Superior temporal gyrus (tissue), 1 donor: Measurements from ENCODE around the gene ADORA1.

Experiments
- DNase-seq: peaks from one replicate; pipeline ENCODE4 v3.0.0-alpha.2; 2016; ENCODE audit errors: extremely low spot score

The ADORA1 gene

DNA sequence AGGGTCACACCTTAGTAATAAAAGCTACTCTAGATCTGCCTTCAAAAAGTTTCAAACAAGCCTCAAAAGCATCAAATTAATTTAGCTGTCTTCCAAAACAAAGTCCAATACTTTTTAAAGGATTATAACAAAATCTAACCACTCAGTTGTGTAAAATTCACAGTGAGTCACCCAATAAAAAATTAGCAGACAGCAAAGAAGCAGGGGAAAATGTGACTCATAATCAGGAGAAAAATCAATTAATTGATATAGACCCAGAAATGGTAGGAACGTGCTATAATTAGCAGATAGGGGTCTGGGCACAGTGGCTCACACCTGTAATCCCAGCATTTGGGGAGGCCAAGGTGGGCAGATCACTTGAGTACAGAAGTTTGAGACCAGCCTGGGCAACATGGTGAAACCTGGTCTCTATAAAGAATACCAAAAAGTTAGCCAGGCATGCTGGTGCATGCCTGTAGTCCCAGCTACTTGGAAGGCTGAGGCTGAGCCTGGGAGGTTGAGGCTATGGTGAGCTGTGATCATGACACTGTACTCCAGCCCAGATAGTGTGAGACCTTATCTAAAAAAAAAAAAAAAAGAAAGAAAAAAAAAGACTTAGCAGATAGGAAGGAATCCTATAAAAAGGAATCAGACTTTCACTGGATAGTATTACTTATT, 33.6 kb upstream of the ADORA1 start:
- DNase-seq: no peak

DNA sequence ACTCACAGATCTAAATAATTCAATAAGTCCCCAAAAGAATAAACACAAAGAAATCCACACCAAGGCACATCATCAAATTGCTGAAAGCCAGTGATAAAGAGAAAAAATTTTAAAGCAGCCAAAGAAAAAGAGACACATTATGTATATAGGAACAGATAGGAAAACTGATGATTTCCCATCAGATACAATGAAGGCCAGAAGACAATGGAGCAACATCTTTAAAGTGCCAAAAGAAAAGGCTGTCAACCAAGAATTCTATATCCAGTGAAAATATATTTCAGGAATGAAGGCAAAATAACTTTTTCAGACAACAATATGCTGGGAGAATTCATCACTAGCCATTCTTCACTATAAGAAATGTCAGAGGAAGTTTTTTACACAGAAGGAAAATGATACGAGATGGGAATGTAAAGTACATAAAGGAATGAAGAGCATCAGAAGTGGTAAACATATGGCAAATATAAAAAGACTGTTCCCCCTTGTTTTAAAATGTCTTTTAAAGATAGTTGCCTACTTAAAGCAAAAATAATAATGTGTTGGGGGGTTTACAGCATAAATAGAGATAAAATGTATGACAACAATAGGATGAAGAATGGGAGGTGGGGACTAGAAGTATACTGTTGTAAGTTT, 32.4 kb upstream of the ADORA1 start:
- DNase-seq: no peak

DNA sequence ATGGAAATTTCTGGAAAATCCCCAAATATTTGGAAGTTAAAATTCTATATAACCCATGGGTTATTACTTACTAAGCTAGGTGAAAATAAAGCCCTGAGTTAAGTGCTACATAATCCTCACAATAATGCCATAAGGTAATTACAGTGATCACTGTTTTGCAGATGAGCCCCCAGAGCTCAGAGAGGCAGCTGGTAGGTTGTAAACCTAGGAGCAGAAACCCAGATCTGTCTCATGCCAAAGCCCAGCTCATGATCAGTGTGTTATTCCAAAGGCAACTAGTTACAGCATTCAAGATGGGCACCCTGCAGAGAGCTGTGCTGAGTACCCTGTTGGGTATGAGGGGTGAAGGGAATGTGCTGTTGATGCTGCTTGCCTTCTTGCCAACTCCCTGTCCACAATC, 31.0 kb upstream of the ADORA1 start:
- DNase-seq: no peak

DNA sequence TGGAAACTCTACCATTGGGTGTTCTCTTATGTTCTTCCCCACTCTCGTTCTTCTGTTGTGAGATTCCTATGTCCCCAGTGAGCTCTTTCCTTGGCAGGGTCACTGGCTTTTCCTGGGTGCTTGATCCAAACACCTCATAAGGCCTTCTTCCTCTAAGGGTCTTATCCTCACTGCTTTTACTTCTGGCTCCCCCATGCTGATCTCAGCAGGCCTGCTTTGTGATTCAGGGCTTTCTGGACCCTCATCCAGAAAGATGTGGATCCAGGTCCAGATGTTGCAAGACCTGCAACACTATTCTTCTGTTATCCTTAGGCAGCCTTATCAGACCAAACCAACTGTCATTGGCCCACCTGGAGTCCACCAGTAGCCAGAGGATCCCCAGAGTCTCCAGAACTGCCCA, 30.5 kb upstream of the ADORA1 start:
- DNase-seq: no peak

DNA sequence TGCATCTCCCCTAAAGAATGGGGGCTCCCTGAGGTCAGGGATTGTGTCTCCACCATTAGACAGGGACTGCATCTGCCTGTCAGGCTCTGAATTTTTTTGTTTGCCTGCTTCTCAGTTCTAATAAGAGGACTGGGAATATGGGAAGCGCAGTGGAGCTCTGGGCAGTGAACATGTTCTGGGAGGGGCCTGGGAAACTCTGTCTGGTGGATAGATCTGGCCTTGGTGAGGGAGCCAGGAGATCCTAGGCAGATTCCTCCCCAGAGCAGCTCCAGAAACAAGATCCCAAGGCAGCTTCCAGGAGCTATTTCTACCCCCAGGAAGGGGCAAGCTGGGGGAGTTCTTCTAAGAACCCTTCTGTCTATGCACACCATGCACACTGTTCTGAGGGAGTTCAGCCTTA, 29.1 kb upstream of the ADORA1 start:
- no peak for DNase-seq

DNA sequence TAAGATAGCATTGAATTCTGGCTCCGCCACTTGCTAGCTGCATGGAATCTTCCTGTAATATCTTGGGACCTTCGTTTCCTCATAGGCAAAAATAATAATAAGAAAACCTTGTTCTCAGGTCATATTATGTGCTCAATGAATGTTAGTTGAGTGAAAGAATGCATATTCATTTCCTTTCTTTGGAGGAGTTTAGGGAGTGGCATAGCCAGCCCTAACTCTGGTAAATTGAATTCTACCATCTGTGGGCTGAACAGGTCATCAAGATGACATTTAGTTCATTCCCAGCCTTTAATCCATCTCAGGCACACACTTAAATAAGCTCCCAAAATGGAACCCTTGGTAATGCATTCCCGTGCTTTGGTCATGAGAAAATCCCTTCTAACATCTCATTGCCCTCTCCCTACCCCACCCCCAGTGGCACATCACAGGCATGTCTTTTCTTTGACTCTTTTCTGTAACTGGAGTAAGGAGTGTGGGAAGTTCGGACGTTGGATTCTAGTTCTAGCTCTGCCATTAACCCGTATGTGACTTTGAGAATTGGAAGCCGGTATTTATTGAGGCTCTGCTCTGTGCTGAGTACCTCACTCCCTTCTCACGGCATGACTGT, 28.5 kb upstream of the ADORA1 start:
- no peak for DNase-seq

DNA sequence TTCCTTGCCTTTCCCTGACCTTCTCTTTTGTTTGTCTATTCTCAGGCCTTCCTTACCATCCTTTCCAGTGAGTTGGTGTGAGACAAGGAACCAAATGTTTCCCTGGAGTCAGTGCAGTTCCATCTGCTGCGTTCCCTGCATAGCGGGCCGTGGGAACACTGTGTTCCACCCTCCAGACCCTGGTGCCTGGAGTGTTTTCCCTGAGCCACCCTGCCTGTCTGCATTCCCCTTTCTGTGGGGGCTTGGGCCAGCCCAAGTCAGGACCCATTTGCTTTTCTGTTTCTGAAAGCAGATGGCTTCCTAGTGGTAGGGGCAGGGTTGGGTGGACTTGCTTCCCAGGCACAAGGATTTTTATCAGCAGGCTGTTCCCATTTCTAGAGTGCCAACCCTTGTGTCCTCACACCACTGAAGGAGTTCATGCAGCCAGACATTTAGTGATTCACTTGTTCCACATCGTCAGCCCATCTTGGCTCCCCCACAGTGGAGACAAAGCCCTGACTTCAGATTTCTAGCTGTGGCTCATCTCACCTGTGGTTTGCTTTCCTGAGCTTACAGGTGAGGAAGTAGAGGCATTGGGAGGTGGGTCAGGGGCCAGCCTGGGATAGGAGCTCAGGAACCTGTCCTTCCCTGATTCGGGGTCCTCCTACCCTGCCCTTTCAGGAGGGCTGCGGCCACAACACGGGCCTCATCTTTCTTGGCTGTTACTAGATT, 27.6 kb upstream of the ADORA1 start:
- no peak for DNase-seq

DNA sequence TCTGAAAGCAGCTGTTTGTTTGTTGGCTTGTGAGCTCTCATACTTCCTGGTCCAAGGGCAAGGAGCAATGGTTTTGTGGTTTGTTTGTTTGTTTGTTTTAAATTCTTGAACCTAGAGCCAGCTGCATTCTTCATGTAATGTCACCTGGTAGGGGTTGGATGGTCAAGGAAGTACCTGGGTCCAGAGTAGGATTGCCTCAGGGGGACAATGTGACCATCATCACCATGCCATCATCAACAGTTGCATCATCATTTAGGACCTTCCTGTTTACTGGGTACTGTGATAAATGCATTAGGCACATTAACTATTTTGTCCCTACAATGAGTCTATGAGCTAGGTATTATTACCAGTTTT, 27.0 kb upstream of the ADORA1 start:
- no peak for DNase-seq

DNA sequence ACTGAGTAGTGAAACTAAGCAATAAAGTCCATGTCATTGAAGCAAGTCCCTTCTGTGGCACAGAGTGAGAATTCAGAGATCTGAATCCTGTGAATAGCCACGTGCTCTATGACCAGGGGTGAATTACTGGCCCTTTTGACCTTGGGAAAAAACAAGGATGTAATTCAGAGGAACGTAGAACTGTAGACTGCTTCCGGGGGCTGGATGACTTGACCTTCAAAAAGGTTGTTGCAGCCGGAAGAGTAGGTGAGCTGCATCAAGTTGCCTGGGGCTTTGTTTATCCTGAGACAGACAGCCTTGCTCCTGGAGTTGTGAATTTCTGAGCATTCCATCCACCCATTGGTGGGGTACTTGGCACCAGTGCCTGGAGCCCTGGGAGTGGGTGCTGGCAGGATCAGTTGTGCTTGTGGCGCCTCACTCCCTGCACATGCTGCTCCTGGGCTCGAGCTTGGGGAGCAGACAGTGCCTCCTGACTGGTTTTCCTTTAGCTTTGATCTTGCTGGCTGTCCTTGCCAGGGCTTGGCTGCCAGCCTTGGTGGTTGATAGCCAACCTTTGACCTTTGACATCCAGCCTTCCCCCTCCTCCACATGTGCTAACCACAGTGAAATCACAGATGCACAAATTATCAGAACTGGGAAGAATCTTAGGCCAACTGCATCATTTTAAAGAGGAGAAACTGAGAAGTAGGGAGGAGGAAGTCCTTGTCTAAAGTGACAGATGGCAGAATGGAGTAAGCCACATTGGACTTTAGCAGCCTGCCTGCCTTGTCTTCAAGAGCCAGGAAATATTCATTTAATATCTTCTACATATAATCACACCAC, 25.5 kb upstream of the ADORA1 start:
- DNase-seq: no peak

DNA sequence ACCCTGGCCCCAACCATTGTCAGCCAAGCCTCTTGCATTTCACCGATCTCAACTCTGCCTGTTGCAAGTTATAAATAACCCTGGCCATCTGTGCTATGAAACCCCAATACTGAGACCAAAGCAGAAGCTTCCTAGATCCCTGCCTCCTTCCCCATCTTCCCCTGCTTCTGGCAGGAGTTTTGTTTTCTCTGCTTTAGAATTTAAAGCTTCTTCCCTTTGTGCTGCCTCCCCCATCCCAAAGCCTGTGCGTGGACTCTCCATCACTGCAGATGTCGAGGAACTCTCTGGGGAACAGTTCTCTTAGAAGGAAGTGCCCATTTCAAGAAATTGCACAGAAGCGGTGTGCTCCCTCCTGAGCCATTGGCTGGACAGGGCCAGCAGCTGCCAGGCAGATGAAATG, 24.3 kb upstream of the ADORA1 start:
- DNase-seq: peak; percentile 38

DNA sequence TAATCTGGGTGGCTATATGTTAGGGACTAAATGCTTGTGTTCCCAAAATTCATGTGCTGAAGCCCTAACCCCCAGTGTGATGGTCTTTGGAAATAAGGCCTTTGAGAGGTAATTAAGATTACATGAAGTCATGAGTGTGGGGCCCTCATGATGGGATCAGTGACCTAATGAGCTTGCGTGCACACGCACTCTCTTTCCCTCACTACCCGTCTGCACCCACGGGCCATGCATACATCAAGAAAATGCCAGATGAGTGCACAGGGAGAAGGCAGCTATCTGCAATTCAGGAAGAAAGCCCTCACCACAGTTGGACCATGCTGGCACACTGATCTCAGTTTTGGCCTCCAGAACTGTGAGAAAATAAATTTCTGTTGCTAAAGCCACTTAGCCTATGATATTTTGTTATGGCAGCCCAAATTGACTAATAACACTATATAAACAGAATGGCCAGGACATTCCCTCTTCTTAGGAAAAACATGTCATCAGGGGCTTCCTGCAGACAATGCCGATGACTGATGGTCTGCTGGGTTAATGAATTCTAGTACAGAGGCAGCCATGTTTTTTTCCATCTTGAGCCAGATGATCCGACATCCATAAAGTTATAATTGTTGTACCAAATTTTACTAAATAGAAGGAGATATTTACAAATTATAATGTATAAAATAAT, 23.6 kb upstream of the ADORA1 start:
- DNase-seq: no peak

DNA sequence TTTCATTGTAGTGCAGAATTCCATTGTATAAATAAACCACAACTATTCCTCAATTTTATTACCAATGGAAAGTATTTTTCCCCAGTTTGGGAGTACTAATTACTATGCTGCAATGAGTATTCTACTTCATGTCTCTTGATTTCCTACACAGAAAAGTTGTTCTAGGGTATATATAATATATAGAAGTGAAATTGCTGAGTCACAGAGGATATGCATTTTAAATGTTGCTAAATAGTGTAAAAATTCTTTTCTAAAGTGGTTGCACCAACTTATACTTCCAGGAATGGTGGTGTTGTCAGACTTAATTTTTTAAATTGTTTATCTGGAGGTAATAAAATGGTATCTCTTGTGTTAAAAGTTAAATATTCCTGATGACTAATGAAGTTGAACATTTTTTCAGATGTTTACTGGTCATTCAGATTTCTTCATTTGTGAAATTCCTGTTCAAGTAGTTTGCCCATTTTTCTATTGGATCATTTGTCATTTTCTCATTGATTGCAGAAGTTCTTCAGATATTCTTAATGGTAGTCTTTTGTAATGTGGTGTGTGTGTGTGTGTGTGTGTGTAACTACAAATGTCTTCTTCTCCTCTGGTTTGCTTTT, 22.6 kb upstream of the ADORA1 start:
- no peak for DNase-seq

DNA sequence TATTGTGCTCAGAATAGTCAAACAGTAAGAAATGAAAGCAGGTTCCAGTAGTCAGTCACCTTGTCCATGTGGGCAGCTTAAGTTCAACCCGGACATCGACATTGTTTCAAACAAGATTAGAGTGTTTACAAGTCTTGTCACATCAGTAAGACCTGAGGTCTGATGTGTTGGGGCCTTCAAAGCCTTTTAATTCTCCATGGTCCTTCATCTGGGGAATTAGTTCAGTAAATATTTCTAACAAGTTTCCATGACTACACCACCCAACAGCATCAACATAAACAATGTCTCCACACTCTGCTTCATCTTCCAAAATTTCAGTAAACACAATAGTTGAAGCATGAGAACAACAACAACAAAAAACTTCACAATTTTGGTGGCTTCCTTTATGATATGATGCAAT, 15.1 kb upstream of the ADORA1 start:
- DNase-seq: no peak

DNA sequence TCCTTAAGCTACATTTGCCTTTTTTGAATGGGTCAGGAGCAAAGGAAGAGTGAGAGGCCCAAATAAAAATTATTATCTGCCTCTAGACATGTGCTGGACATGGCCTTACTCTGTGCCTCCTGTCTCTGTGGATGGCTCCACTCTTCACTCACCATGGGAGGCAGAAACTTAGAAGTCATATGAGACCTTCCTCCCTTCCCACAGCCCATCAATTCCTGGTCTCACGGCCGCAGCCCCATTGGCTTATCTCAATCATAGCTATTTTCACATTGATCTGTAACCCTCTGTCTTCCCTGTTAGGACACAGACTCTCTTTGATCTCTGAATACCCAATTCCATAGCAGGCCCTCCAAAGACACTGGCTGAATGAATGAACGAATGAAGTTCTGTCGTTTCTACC, 14.2 kb upstream of the ADORA1 start:
- DNase-seq: no peak

DNA sequence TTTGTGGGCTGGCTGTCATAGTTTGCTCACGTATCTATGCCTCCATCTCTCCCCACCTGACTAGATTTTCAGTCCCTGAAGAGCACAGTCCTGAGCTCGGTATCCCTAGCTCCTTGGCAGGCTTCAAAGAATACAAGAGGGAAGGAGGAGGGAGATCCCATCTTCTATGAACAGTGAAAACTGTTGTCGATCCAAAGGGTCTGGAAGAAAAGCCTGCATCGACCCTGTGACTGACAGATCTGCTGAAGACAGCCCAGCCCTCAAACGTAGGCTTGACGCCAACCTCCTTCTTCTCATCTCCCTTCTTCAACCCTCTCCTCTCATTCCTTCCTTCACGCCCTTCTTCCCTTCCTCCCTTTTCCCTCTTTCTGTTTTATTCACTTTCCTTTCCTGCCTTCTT, 13.3 kb upstream of the ADORA1 start:
- DNase-seq: no peak

DNA sequence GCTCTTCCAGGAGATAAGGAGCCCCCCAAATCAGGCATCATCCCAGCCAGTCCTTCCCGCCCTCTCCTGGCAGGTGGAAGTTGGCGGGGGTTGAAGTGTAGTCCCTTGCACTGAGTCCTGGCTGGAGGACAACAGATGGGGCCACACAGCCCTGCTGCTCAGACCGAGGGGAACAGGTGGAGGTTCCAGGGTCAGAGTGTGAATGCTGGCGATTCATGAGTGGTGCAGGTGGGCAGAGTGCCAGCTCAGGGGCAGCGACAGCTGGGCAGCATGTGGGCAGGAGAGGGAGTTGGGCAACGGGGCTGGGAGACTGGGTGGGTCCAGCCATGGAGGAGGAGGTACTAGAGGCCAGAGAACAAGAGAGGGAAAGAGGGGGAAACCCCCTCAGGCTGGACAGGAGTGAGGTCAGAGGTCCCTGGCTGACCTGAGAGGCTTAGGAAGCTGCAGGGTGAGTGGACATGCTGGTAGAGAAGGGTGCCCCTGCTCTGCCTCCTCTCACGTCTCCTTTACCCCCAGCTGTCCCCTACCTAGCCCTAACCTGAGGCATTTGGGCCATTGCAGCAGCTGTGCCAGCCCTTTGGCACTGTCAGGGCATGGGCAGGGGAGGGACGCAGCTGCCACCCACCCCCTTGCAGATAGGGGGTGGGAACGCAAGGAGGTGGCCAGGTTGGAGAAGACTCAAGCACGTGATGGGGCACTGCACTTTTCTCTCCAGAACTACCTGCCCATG, 11.3 kb upstream of the ADORA1 start:
- DNase-seq: no peak

DNA sequence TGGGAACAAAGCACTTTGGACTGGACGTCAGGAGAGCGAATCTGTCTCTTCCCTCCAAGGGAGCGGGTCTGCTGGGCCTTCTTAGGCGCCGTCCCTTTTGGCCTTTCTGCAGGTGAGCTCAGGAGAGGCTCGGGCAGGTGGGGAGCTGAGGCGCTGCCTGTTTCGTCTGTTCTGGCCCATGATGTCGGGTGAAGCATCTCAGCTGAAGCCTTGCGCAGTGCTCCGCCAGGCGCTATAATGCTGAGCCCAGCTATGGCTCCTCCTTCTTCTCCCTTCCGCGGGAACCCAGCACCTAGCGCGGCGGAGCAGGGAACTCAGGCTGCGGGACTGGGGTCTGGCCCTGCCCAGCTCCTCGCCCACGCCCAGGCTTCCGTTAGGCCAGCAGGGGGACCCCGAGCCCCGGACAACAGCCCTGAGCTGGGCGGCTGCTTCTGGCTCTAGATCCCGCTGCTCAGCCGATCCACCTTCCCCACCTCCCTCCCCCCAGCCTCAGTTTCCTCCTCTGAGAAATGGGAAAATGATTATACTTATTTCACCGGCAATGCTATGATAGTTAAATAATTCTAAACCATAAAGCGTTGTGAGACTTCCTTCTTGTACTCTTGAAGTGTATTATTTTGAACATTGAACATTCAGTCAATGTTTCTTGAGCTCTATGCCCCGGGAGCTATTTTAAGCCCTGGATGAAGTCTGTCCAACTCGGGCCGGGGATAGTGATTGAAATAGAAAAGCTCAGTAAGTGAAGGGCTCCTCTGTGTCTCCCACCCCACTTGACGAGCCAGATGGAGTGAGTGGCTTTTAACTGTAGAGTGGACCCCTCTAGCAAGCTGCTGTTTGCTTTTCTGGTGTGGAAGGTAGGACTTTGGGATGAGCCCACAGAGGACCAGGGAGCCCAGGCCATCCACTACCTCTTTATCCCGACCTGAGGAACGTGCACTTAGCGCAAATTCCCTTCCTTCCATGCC, 9.6 kb upstream of the ADORA1 start:
- DNase-seq: peak; percentile 71

DNA sequence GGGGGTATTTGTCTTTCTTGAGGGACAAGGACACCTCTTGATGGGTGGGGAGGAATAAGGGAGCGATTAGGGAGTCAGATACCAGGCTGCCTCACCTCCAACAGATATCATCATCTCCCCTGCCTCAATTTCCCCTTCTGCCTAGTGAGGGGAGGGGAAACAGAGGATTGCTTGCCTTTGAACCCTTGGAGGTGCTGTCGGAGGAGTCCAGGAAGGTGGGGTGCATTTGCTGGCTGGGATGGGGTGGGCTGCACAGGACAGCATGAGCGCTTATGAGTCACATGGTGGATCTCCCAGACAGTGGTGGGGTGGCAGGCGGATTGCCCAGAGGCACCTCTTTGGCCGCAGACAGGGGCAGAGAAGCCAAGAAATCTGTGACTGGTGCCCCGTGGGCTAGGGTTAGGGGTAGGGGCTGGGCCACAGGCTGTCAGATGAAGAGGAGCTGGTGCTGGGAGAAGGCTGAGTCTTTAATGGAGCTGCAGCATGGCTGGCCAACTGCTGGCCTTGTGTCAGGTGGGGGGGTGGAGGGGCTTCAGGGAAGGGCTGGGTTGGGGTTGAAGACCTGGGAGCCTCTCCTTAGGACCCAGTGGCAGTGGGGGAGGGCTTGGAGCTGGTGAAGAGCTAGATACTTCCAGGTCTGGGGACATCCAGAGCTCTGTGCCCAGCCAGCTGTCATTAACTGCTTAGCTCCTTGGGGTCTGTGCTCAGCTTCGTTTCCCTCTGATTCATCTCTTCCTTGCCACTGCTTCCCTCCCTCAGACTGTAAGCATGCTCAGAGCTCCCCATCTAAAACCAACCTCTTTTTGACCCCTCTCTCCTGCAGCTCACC, 7.0 kb upstream of the ADORA1 start:
- DNase-seq: no peak
